Thoracic aorta (tissue), 2 donors: ENCODE measurements around the gene NOA1. TPM values are rescaled to one million over a fixed set of nuclear protein-coding genes. Genes with fewer than 3 reads are reported as not detected.
A peak's percentile ranks its signal among the peaks of the same experiment; 100 is the strongest.

ENCODE experiments used
- ATAC-seq: fragments of 150-250 bp; one replicate; pipeline ENCODE4 v1.8.0; 2017; ENCODE audit warnings: low read depth; ENCODE audit not compliant: insufficient number of reproducible peaks, low FRiP score
- DNase-seq: peaks from one replicate; pipeline ENCODE4 v3.0.0-alpha.2; 2020; ENCODE audit warnings: low spot score
- H3K27ac ChIP-seq, 2 donors: fragments of 200-600 bp; sonication (generic); 1 replicate in 1 of 2; 2 replicates in 1 of 2; pipeline ENCODE4 v1.5.1; 2016; ENCODE audit warnings: mild to moderate bottlenecking in 2 of 2, moderate library complexity in 2 of 2
- H3K27me3 ChIP-seq: fragments of 200-600 bp; sonication (generic); replicated peaks from 2 replicates; pipeline ENCODE4 v1.6.0; 2016; ENCODE audit warnings: mild to moderate bottlenecking; ENCODE audit not compliant: insufficient read depth
- H3K36me3 ChIP-seq: fragments of 200-600 bp; sonication (generic); one replicate; pipeline ENCODE4 v1.5.1; 2016
- H3K4me1 ChIP-seq, 2 donors: fragments of 200-600 bp; sonication (generic); 1 replicate in 1 of 2; 2 replicates in 1 of 2; pipeline versions ENCODE4 v1.5.1 to v1.6.0; 2016; ENCODE audit warnings: low read depth in 2 of 2, mild to moderate bottlenecking in 1 of 2; ENCODE audit not compliant: control insufficient read depth in 1 of 2
- H3K4me3 ChIP-seq: fragments of 200-600 bp; sonication (generic); 2 replicates; pipeline ENCODE4 v1.5.1; 2016; ENCODE audit warnings: mild to moderate bottlenecking
- H3K9me3 ChIP-seq: fragments of 200-600 bp; sonication (generic); 2 replicates; pipeline ENCODE4 v1.5.1; 2016
- CTCF ChIP-seq: fragments of 200-600 bp; sonication (generic); IDR thresholded peaks from one replicate; pipeline ENCODE4 v1.5.1; 2019; ENCODE audit warnings: antibody characterized with exemption
- total RNA-seq, 2 donors: library from RNA; depleted of rRNA; stranded (reverse); fragments of >200 nt; gene quantifications; one replicate each; pipeline versions ENCODE4 v1.1.0 to v1.2.3, GENCODE V29; 2016

NOA1 gene
- 10 to 100 TPM; 17.7 to 18.3 TPM for total RNA-seq

- Histone ChIP-seq H3K36me3 (peaks cover 12% of the 10 kb centered on the region), H3K9me3 (no peaks in the 10 kb centered on the region), H3K4me1 (peaks cover 40 to 55% of the 10 kb centered on the region in 2 donors), H3K27ac (peak within 1 kb of the TSS; percentile 93 to 94), H3K27me3 (no peaks in the 10 kb centered on the region), H3K4me3 (peak within 1 kb of the TSS; percentile 75)
- peak; percentile 99 for ATAC-seq
- no peak for TF ChIP-seq CTCF
- peak; percentile 95 for DNase-seq
These were observed at the start of gene NOA1 for GRCh38 chr4:56977321-56978012. Gene NOA1 (minus strand): TSS chr4:56977606. CDS start chr4:56977585, 21 bp downstream.

GRCh38 chr4:57023104-57023503, 45.7 kb upstream of the NOA1 start:
- H3K4me1 ChIP-seq, result peaks cover 2 to 14% of the 10 kb centered on the region in 2 donors
- DNase-seq (no peak), ATAC-seq (no peak)
- H3K4me3 ChIP-seq, result no peak overlapping the region
- H3K9me3 ChIP-seq, result no peaks in the 10 kb centered on the region
- no peaks in the 10 kb centered on the region for H3K27me3 ChIP-seq
- no peak for TF ChIP-seq CTCF
- H3K27ac ChIP-seq, result no peak overlapping the region
- H3K36me3 ChIP-seq, result peaks cover 35% of the 10 kb centered on the region

- H3K4me1 ChIP-seq, result peaks cover 2 to 14% of the 10 kb centered on the region in 2 donors
- DNase-seq, result no peak
- ATAC-seq, result peak; percentile 33
- TF ChIP-seq CTCF, result no peak
- no peak overlapping the region for H3K4me3 ChIP-seq
- H3K27me3 ChIP-seq, result no peaks in the 10 kb centered on the region
- H3K36me3 ChIP-seq, result peaks cover 26% of the 10 kb centered on the region
- no peak overlapping the region for H3K27ac ChIP-seq
- H3K9me3 ChIP-seq, result no peaks in the 10 kb centered on the region
These were observed 43.2 kb upstream of the NOA1 start for GRCh38 chr4:57020467-57021101.

- peaks cover 21% of the 10 kb centered on the region for H3K36me3 ChIP-seq
- H3K27ac ChIP-seq, result peak overlapping the region in 1 of 2 donors; percentile 39
- H3K27me3 ChIP-seq, result no peaks in the 10 kb centered on the region
- H3K9me3 ChIP-seq, result no peaks in the 10 kb centered on the region
- ATAC-seq (no peak), DNase-seq (no peak)
- peaks cover 2 to 14% of the 10 kb centered on the region in 2 donors for H3K4me1 ChIP-seq
- no peak overlapping the region for H3K4me3 ChIP-seq
- no peak for TF ChIP-seq CTCF
These were observed 41.6 kb upstream of the NOA1 start for GRCh38 chr4:57018980-57019379.

- Histone ChIP-seq H3K4me3 (no peak overlapping the region), H3K27ac (no peak overlapping the region), H3K9me3 (no peaks in the 10 kb centered on the region), H3K4me1 (no peaks in the 10 kb centered on the region), H3K27me3 (no peaks in the 10 kb centered on the region), H3K36me3 (peaks cover 35% of the 10 kb centered on the region)
- DNase-seq (no peak), ATAC-seq (no peak)
- TF ChIP-seq CTCF, result no peak
These were observed 36.2 kb upstream of the NOA1 start for GRCh38 chr4:57013543-57014120.
